DMS 273 (cell line): ENCODE data around the gene ACSF3.

ENCODE experiments used
- DNase-seq: peaks from one replicate; lab custom pipeline; 2025; ENCODE audit not compliant: unreplicated experiment; lab: John Stamatoyannopoulos, UW

ACSF3 gene

GRCh38 chr16:89094252-89094879 lies 714 bp downstream of the ACSF3 start:
- peak; percentile 44 for DNase-seq

GRCh38 chr16:89094880-89095258 lies 1.2 kb downstream of the ACSF3 start:
- DNase-seq: no peak

- no peak for DNase-seq
Observed at GRCh38 chr16:89095491-89095951, 1.9 kb downstream of the ACSF3 start.

- DNase-seq: no peak
Observed at GRCh38 chr16:89096042-89096717, 2.5 kb downstream of the ACSF3 start.

GRCh38 chr16:89096768-89097391 lies 3.2 kb downstream of the ACSF3 start:
- DNase-seq: no peak

GRCh38 chr16:89097392-89097772 lies 3.7 kb downstream of the ACSF3 start:
- no peak for DNase-seq

- no peak for DNase-seq
Observed at GRCh38 chr16:89098767-89099430, 5.2 kb downstream of the ACSF3 start.

GRCh38 chr16:89099905-89100304 lies 6.3 kb downstream of the ACSF3 start:
- no peak for DNase-seq

- no peak for DNase-seq
Observed at GRCh38 chr16:89100601-89101302, 7.1 kb downstream of the ACSF3 start.

- DNase-seq: no peak
Observed at GRCh38 chr16:89101303-89102040, 7.8 kb downstream of the ACSF3 start.

- no peak for DNase-seq
Observed at GRCh38 chr16:89102041-89102471, 8.4 kb downstream of the ACSF3 start.

- DNase-seq: no peak
Observed at GRCh38 chr16:89102481-89103073, 8.9 kb downstream of the ACSF3 start.

- no peak for DNase-seq
Observed at GRCh38 chr16:89103156-89103555, 9.5 kb downstream of the ACSF3 start.

GRCh38 chr16:89103781-89104180 lies 10.1 kb downstream of the ACSF3 start:
- no peak for DNase-seq

GRCh38 chr16:89104303-89104702 lies 10.7 kb downstream of the ACSF3 start:
- no peak for DNase-seq

GRCh38 chr16:89104930-89105571 lies 11.4 kb downstream of the ACSF3 start:
- DNase-seq: no peak

- no peak for DNase-seq
Observed at GRCh38 chr16:89105599-89106151, 12.0 kb downstream of the ACSF3 start.

GRCh38 chr16:89106533-89107202 lies 13.0 kb downstream of the ACSF3 start:
- DNase-seq: peak; percentile 51

GRCh38 chr16:89107203-89107582 lies 13.5 kb downstream of the ACSF3 start:
- DNase-seq: no peak
